GM23338 (cell line): Measurements from ENCODE around the gene PP2D1. TPM values are rescaled to one million over a fixed set of nuclear protein-coding genes. Genes with fewer than 3 reads are reported as not detected.

Source experiments
- ATAC-seq: fragments of 200-7000 bp; cut with Tn5 transposase; 3 replicates; pipeline ENCODE4 v1.9.1; 2020
- DNase-seq: peaks from one replicate; pipeline ENCODE4 v3.0.0-alpha.2; 2015; ENCODE audit warnings: low spot score
- H2AFZ ChIP-seq: fragments of 200-600 bp; sonication (generic); 2 replicates; pipeline ENCODE4 v1.8.0; 2016; ENCODE audit warnings: antibody characterized with exemption, mild to moderate bottlenecking, moderate library complexity
- H3F3A ChIP-seq: fragments of 200-600 bp; sonication (generic); replicated peaks from 2 replicates; pipeline ENCODE4 v1.8.0; 2017; ENCODE audit warnings: antibody characterized with exemption, mixed run types, low read depth
- H3K27ac ChIP-seq: fragments of 200-600 bp; sonication (generic); 2 replicates; pipeline ENCODE4 v1.6.1; 2016; ENCODE audit warnings: low read depth
- H3K27me3 ChIP-seq: fragments of 200-600 bp; sonication (generic); 2 replicates; pipeline ENCODE4 v1.8.0; 2016; ENCODE audit warnings: mild to moderate bottlenecking, mixed run types, moderate library complexity; ENCODE audit not compliant: insufficient read depth
- H3K36me3 ChIP-seq: fragments of 200-600 bp; sonication (generic); 2 replicates; pipeline ENCODE4 v1.8.0; 2016; ENCODE audit warnings: mild to moderate bottlenecking; ENCODE audit not compliant: insufficient read depth
- H3K4me1 ChIP-seq: fragments of 200-600 bp; sonication (generic); 2 replicates; pipeline ENCODE4 v1.8.0; 2016; ENCODE audit warnings: mild to moderate bottlenecking, moderate library complexity; ENCODE audit not compliant: insufficient read depth
- H3K4me2 ChIP-seq: fragments of 200-600 bp; sonication (generic); 2 replicates; pipeline ENCODE4 v1.7.1; 2017; ENCODE audit warnings: mixed run types
- H3K4me3 ChIP-seq: fragments of 200-600 bp; sonication (generic); 2 replicates; pipeline ENCODE4 v1.6.1; 2016; ENCODE audit warnings: mixed run types
- H3K79me2 ChIP-seq: fragments of 200-600 bp; sonication (generic); replicated peaks from 2 replicates; pipeline ENCODE4 v1.8.0; 2017; ENCODE audit warnings: mild to moderate bottlenecking; ENCODE audit not compliant: insufficient read depth
- H3K9me2 ChIP-seq: fragments of 200-600 bp; sonication (generic); 2 replicates; pipeline ENCODE4 v1.8.0; 2017; ENCODE audit not compliant: insufficient read depth
- H4K20me1 ChIP-seq: fragments of 200-600 bp; sonication (generic); replicated peaks from 2 replicates; pipeline ENCODE4 v1.8.0; 2017; ENCODE audit warnings: mild to moderate bottlenecking; ENCODE audit not compliant: insufficient read depth
- H3K27ac Mint-ChIP-seq: 2 replicates; pipeline ENCODE4 v1.8.0; 2020; ENCODE audit warnings: inconsistent platforms, mild to moderate bottlenecking, moderate library complexity, mixed read lengths
- H3K27me3 Mint-ChIP-seq: 3 replicates; pipeline ENCODE4 v1.8.0; 2022; ENCODE audit warnings: low read depth, mild to moderate bottlenecking, moderate library complexity, mixed read lengths, inconsistent platforms; ENCODE audit not compliant: insufficient read depth, poor library complexity
- H3K36me3 Mint-ChIP-seq: 3 replicates; pipeline ENCODE4 v1.8.0; 2021; ENCODE audit warnings: low read depth, mild to moderate bottlenecking, inconsistent platforms, moderate library complexity, mixed read lengths
- H3K4me1 Mint-ChIP-seq: 3 replicates; pipeline ENCODE4 v1.8.0; 2020; ENCODE audit warnings: mild to moderate bottlenecking, inconsistent platforms, mixed read lengths
- H3K4me3 Mint-ChIP-seq: 3 replicates; pipeline ENCODE4 v1.8.0; 2021; ENCODE audit warnings: moderate library complexity, mild to moderate bottlenecking, inconsistent platforms, mixed read lengths
- H3K9me3 Mint-ChIP-seq: 3 replicates; pipeline ENCODE4 v1.8.0; 2020; ENCODE audit warnings: moderate library complexity, mild to moderate bottlenecking, inconsistent platforms, mixed read lengths
- CTCF ChIP-seq, 2 experiments: fragments of 200-600 bp in 1 of 2; sonication (generic) in 1 of 2; conservative IDR thresholded peaks; 2 replicates each; pipeline versions ENCODE4 v1.5.1 to v1.6.1; 2016 to 2017; ENCODE audit warnings: antibody characterized with exemption in 2 of 2, low read depth in 2 of 2, mild to moderate bottlenecking in 2 of 2, moderate library complexity in 1 of 2
- EZH2 ChIP-seq: fragments of 200-600 bp; sonication (generic); IDR thresholded peaks from one replicate; pipeline ENCODE4 v1.8.0; 2017; ENCODE audit warnings: antibody characterized with exemption, mild to moderate bottlenecking, low read depth; ENCODE audit not compliant: unreplicated experiment
- EZH2phosphoT487 ChIP-seq: fragments of 200-600 bp; sonication (generic); IDR thresholded peaks from one replicate; pipeline ENCODE4 v1.8.1; 2018; ENCODE audit warnings: antibody characterized with exemption; ENCODE audit not compliant: unreplicated experiment
- JUNB ChIP-seq: IDR thresholded peaks from one replicate; pipeline ENCODE4 v1.6.1; 2016; ENCODE audit warnings: antibody characterized with exemption; ENCODE audit not compliant: unreplicated experiment
- NANOG ChIP-seq: IDR thresholded peaks from 2 replicates; pipeline ENCODE4 v1.6.1; 2016; ENCODE audit warnings: antibody characterized with exemption, borderline replicate concordance
- POLR2AphosphoS5 ChIP-seq: IDR thresholded peaks from 2 replicates; pipeline ENCODE4 v1.6.1; 2016; ENCODE audit warnings: antibody characterized with exemption, low read depth
- REST ChIP-seq: IDR thresholded peaks from one replicate; pipeline ENCODE4 v1.6.1; 2018; ENCODE audit warnings: antibody characterized with exemption; ENCODE audit not compliant: unreplicated experiment
- STAT1 ChIP-seq: IDR thresholded peaks from one replicate; pipeline ENCODE4 v1.6.1; 2016; ENCODE audit warnings: antibody characterized with exemption; ENCODE audit not compliant: unreplicated experiment
- ZNF114 ChIP-seq: fragments of 250-450 bp; sonication (Bioruptor Pico); IDR thresholded peaks from 2 replicates; pipeline ENCODE4 v1.5.0; 2020; ENCODE audit warnings: mild to moderate bottlenecking, moderate library complexity
- ZNF331 ChIP-seq: fragments of 250-450 bp; sonication (Bioruptor Pico); IDR thresholded peaks from 2 replicates; pipeline ENCODE4 v1.5.0; 2020; ENCODE audit warnings: low read depth, mild to moderate bottlenecking, moderate library complexity
- ZNF462 ChIP-seq: fragments of 250-450 bp; sonication (Bioruptor Pico); IDR thresholded peaks from 2 replicates; pipeline ENCODE4 v1.5.0; 2020; ENCODE audit warnings: mild to moderate bottlenecking, moderate library complexity
- polyA plus RNA-seq: library from polyadenylated mRNA; unstranded; fragments of >200 nt; fragmentation: Nextera tagmentation; extraction: Ambion mirVana; gene quantifications from 2 replicates; pipeline ENCODE4 v1.2.1, GENCODE V29; 2016
- total RNA-seq: library from RNA; depleted of rRNA; stranded (reverse); fragments of >200 nt; shearing (Covaris generic); gene quantifications from 2 replicates; pipeline ENCODE4 v1.2.3, GENCODE V29; 2014

Gene PP2D1
- total and polyA plus RNA-seq, 2 experiments from 2014 or later = 0.40 TPM; not detected in 1

GRCh38 chr3:20052851-20053250 is 40.8 kb upstream of the PP2D1 start (continued):
- TF ChIP-seq CTCF (conservative IDR thresholded peaks at IDR 0.05; ENCODE audit: low read depth in 2 of 2) (no peak), STAT1 (no peak), REST (no peak), ZNF331 (no peak)

GRCh38 chr3:20051123-20051806 is 39.2 kb upstream of the PP2D1 start:
- no peaks in the 10 kb centered on the region for H3K9me3 Mint-ChIP-seq
- H3K4me1 ChIP-seq = peaks cover 9% of the 10 kb centered on the region
- no peak overlapping the region for H2AFZ ChIP-seq
- H3K4me2 ChIP-seq = no peak overlapping the region
- DNase-seq (no peak), ATAC-seq (no peak)
- H3K4me3 Mint-ChIP-seq = no peak overlapping the region
- H3K36me3 ChIP-seq = no peaks in the 10 kb centered on the region
- no peaks in the 10 kb centered on the region for H3K9me2 ChIP-seq
- H3K27ac ChIP-seq = no peak overlapping the region
- no peaks in the 10 kb centered on the region; the same call in 1 of the 2 replicates for H4K20me1 ChIP-seq
- H3K4me3 ChIP-seq = no peak overlapping the region
- no peak overlapping the region for H3K27ac Mint-ChIP-seq
- no peaks in the 10 kb centered on the region for H3K27me3 ChIP-seq
- no peaks in the 10 kb centered on the region for H3K36me3 Mint-ChIP-seq
- H3K27me3 Mint-ChIP-seq = no peaks in the 10 kb centered on the region
- H3K79me2 ChIP-seq = no peaks in the 10 kb centered on the region
- H3K4me1 Mint-ChIP-seq = no peaks in the 10 kb centered on the region
- H3F3A ChIP-seq = no peaks in the 10 kb centered on the region
- TF ChIP-seq ZNF331 = no peak
- no peak for TF ChIP-seq STAT1
- TF ChIP-seq NANOG = no peak
- no peak for TF ChIP-seq CTCF (conservative IDR thresholded peaks at IDR 0.05; ENCODE audit: low read depth in 2 of 2)
- TF ChIP-seq EZH2phosphoT487 = no peak
- TF ChIP-seq EZH2 = no peak
- no peak for TF ChIP-seq POLR2AphosphoS5
- TF ChIP-seq JUNB = no peak
- no peak for TF ChIP-seq ZNF114 (CRISPR knock-in tag)
- no peak for TF ChIP-seq ZNF462
